Body of pancreas (tissue), 4 donors: ENCODE data around the gene EME2. TPM values are rescaled to one million over a fixed set of nuclear protein-coding genes. Genes with fewer than 3 reads are reported as not detected.

ENCODE experiments used
- ATAC-seq: fragments of 150-250 bp; one replicate; pipeline ENCODE4 v1.9.1; 2016
- DNase-seq, 4 donors: peaks; one replicate each; pipeline ENCODE4 v3.0.0-alpha.2; 2019
- H3K27ac ChIP-seq, 4 donors: fragments of 200-600 bp; sonication (generic); 1 replicate in 3 of 4; 2 replicates in 1 of 4; pipeline versions ENCODE4 v1.5.1 to v1.6.1; 2016 to 2019; ENCODE audit warnings: mild to moderate bottlenecking in 1 of 4, mixed read lengths in 1 of 4, moderate library complexity in 1 of 4
- H3K27me3 ChIP-seq, 2 donors: fragments of 200-600 bp; sonication (generic); one replicate each; pipeline ENCODE4 v1.6.0; 2016; ENCODE audit warnings: mild to moderate bottlenecking in 1 of 2
- H3K36me3 ChIP-seq, 2 donors: fragments of 200-600 bp; sonication (generic); replicated peaks in 1 of 2; 2 replicates each; pipeline ENCODE4 v1.5.1; 2016; ENCODE audit warnings: low read depth in 2 of 2; ENCODE audit not compliant: insufficient read depth in 1 of 2
- H3K4me1 ChIP-seq: fragments of 200-600 bp; sonication (generic); one replicate; pipeline ENCODE4 v1.6.0; 2016
- H3K4me3 ChIP-seq, 2 donors: fragments of 200-600 bp; sonication (generic); 1 replicate in 1 of 2; 2 replicates in 1 of 2; pipeline ENCODE4 v1.5.1; 2016 to 2019
- H3K9me3 ChIP-seq, 3 donors: fragments of 200-600 bp; sonication (generic); 1 replicate in 2 of 3; 2 replicates in 1 of 3; pipeline ENCODE4 v1.5.1; 2016
- POLR2A ChIP-seq, 3 donors: fragments of 450-650 bp; IDR thresholded peaks; one replicate each; pipeline ENCODE4 v1.6.1; 2016; ENCODE audit warnings: antibody characterized with exemption in 3 of 3, mild to moderate bottlenecking in 2 of 3
- WGBS, 2 donors: methylation state at CpG; one replicate each; pipeline ENCODE4 v1.1.5; 2017; 5-methylcytosine and 5-hydroxymethylcytosine counted together
- intact Hi-C: fragments of 100-400 bp; cut with DNase I; formaldehyde crosslinking; loops from one replicate; pipeline ENCODE4 v1.15.1; 2023
- total RNA-seq, 2 donors: library from RNA; depleted of rRNA; stranded (reverse); fragments of >200 nt; gene quantifications; one replicate each; pipeline ENCODE4 v1.1.0, GENCODE V29; 2016
- TF ChIP-seq, protein P1 (sequence below), 7 experiments: fragments of 450-650 bp in 4 of 7; fragments of 200-600 bp in 3 of 7; sonication (generic) in 3 of 7; IDR thresholded peaks; one replicate each; pipeline ENCODE4 v1.5.1; 2016 to 2019; ENCODE audit warnings: antibody characterized with exemption in 7 of 7

The EME2 gene
- total RNA-seq, 2 donors from 2014 or later: 13.5 to 33.3 TPM

DNA sequence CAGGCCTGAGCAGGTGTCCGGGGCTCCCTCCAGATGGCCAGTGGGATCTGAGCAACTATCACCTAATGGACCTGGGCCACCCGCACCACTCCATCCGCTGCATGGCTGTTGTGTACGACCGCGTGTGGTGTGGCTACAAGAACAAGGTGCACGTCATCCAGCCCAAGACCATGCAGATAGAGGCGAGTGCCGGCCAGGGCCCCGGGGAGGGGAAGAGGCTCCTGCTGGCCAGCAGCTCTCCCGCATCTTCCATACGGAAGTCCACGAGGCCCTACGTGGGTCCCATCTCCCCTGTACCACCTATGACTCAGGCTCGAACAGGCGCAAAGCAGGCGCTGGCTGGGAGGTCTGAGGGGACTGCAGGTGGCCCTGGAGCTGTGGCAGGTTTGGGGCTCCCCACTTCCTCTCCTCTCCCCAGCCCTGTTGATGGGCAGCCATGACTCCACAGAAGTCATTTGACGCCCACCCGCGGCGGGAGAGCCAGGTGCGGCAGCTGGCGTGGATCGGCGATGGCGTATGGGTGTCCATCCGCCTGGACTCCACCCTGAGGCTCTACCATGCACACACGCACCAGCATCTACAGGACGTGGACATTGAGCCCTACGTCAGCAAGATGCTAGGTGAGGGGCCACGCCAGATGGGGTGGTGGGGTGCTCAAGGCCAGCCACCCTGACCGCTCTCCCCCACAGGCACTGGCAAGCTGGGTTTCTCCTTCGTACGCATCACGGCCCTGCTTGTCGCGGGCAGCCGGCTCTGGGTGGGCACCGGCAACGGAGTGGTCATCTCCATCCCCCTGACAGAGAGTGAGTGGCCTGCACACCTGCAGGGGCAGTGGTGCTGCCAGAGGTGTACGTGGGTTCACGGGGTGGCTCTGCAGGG lies 5.3 kb upstream of the EME2 start:
- DNase-seq (no peak), ATAC-seq (no peak)
- Histone ChIP-seq H3K4me3 (no peak overlapping the region), H3K9me3 (no peaks in the 10 kb centered on the region), H3K27ac (no peak overlapping the region), H3K27me3 (no peaks in the 10 kb centered on the region), H3K36me3 (peaks cover 12 to 22% of the 10 kb centered on the region in 2 donors), H3K4me1 (peaks cover 27% of the 10 kb centered on the region)
- intact Hi-C loops: no loop called here
- WGBS, 2 donors: 91 to 92% methylated on average over 11 to 34 of the region's 42 CpGs
- TF ChIP-seq, protein P1, sequence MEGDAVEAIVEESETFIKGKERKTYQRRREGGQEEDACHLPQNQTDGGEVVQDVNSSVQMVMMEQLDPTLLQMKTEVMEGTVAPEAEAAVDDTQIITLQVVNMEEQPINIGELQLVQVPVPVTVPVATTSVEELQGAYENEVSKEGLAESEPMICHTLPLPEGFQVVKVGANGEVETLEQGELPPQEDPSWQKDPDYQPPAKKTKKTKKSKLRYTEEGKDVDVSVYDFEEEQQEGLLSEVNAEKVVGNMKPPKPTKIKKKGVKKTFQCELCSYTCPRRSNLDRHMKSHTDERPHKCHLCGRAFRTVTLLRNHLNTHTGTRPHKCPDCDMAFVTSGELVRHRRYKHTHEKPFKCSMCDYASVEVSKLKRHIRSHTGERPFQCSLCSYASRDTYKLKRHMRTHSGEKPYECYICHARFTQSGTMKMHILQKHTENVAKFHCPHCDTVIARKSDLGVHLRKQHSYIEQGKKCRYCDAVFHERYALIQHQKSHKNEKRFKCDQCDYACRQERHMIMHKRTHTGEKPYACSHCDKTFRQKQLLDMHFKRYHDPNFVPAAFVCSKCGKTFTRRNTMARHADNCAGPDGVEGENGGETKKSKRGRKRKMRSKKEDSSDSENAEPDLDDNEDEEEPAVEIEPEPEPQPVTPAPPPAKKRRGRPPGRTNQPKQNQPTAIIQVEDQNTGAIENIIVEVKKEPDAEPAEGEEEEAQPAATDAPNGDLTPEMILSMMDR (IDR thresholded peaks at IDR 0.05): no peak
- no peak for TF ChIP-seq POLR2A (IDR thresholded peaks at IDR 0.05)

DNA sequence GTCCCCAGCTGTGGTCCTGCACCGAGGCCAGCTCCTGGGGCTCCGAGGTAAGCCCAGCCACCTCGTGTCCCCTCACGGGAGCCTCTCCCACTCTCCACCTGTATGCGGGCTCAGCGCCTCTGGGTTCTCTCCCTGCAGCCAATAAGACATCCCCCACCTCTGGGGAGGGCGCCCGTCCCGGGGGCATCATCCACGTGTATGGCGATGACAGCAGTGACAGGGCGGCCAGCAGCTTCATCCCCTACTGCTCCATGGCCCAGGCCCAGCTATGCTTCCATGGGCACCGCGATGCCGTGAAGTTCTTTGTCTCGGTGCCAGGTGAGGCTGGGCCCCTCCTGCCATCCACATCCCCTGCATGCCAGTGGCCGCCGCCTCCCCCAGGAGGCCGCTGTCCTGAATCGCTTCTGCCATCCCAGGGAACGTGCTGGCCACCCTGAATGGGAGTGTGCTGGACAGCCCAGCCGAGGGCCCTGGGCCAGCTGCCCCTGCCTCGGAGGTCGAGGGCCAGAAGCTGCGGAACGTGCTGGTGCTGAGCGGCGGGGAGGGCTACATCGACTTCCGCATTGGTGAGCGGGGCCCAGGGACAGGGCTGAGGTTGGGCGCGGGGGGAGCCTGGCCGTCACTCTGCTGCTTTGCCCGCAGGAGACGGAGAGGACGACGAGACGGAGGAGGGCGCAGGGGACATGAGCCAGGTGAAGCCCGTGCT lies 4.4 kb upstream of the EME2 start:
- Histone ChIP-seq H3K4me1 (peaks cover 29% of the 10 kb centered on the region), H3K27ac (no peak overlapping the region), H3K27me3 (no peaks in the 10 kb centered on the region), H3K36me3 (peaks cover 9 to 22% of the 10 kb centered on the region in 2 donors), H3K4me3 (no peak overlapping the region), H3K9me3 (no peaks in the 10 kb centered on the region)
- intact Hi-C loops: no loop called here
- TF ChIP-seq, protein P1 (IDR thresholded peaks at IDR 0.05): no peak
- no peak for TF ChIP-seq POLR2A (IDR thresholded peaks at IDR 0.05)
- no peak for ATAC-seq
- WGBS, 2 donors: 90 to 93% methylated on average over 22 to 40 of the region's 41 CpGs
- DNase-seq: no peak

DNA sequence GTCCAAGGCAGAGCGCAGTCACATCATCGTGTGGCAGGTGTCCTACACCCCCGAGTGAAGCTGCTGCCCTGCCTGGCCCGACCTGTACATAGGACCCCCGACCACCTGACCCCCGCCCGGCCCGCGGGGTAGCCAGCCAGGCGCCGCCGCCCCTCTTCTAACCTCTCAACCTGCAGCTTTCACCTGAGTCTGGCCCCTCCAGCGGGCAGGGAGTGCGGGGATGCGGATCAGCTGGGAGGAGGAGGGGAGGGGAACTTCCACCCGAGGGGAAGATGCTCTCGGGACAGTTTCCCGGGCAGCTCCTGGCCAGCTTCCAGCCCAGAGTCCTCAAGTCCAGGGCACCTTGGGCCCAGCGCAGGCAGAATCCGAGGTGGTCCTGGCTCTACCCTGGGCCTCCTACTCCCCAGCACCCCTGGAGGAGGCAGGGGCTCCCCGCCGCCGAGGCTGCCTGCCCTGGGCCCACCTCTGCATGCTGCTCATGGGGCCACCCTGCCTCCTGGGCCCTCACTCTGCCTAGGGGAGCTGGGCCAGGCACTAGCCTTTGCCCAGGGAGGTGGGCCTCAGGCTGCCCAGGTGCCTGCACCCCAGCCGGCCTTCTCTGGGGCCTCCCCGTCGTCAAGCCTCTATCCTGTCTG lies 3.7 kb upstream of the EME2 start:
- no peaks in the 10 kb centered on the region for H3K9me3 ChIP-seq
- no peak for TF ChIP-seq POLR2A (IDR thresholded peaks at IDR 0.05)
- TF ChIP-seq, protein P1 (IDR thresholded peaks at IDR 0.05): no peak
- H3K27me3 ChIP-seq: no peaks in the 10 kb centered on the region
- peaks cover 9 to 22% of the 10 kb centered on the region in 2 donors for H3K36me3 ChIP-seq
- intact Hi-C loops: no loop called here
- H3K4me1 ChIP-seq: peaks cover 33% of the 10 kb centered on the region
- H3K27ac ChIP-seq: peak overlapping the region in 1 of 4 donors; percentile 12
- ATAC-seq (no peak), DNase-seq (peak in 1 of 4 donors; percentile 28)
- 88% methylated on average over 26 of the region's 26 CpGs; no CpG with 5 or more reads in 1 of the 2 donors for WGBS, 2 donors
- H3K4me3 ChIP-seq: no peak overlapping the region

DNA sequence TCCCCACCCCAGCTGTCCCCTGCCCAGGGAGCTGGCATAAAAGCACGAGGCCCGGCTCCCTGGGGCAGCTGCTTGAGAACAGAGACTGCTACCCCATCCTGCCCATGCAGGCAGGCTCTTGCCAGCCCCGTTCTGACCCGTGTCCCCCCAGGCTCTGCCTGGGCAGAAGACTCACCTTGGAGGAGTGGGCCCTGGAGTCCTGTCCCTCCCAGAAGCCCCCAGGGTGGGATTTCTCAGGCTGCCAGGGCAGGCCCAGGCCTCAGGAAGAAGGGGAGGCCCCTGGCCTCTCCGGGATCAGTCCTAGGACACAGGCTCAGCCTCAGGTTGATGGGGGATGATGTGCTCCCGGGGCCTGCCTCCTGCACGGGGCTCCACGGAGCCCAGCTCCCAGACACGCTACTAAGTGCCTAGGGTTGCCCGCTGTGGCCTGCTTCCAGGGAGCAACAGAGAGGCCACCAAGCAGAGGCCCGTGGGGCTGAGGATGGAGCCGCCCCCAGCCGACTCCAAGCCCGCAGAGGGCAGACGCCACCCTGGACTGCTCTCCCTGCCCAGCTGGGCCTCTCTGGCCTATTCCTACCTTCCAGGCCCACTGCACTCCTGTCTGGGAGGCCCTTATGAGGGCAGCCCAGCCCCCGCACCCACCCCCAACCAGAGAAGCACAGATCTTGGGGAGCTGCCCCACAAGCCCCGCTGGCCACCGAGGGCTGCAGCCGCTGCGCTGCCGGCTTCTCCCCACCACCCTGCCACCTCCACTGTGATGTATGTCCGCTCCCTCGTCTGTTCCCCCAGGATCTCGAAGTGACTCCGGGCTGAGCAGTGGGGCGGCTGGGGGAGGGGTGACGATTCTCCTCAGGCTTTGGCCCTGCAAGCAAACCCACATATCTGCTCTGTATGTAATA lies 3.0 kb upstream of the EME2 start:
- no peak overlapping the region for H3K4me3 ChIP-seq
- no peaks in the 10 kb centered on the region for H3K9me3 ChIP-seq
- H3K27ac ChIP-seq: peak overlapping the region; percentile 61 to 96 (median 86)
- TF ChIP-seq, protein P1 (IDR thresholded peaks at IDR 0.05): no peak
- no peak for TF ChIP-seq POLR2A (IDR thresholded peaks at IDR 0.05)
- WGBS, 2 donors: 76 to 98% methylated on average over 8 to 26 of the region's 27 CpGs
- no peaks in the 10 kb centered on the region for H3K27me3 ChIP-seq
- DNase-seq (peak in 1 of 4 donors; percentile 19), ATAC-seq (no peak)
- H3K4me1 ChIP-seq: peaks cover 41% of the 10 kb centered on the region
- intact Hi-C loops: no loop called here
- H3K36me3 ChIP-seq: peaks cover 9 to 16% of the 10 kb centered on the region in 2 donors
